GM12801 (cell line): Measurements from ENCODE around the gene SLC44A5.

Experiments
- CTCF ChIP-seq: IDR thresholded peaks from one replicate; pipeline ENCODE4 v1.5.1; 2011; ENCODE audit warnings: control low read depth; ENCODE audit not compliant: insufficient read length; ENCODE audit errors: extremely low read depth

Gene SLC44A5

DNA sequence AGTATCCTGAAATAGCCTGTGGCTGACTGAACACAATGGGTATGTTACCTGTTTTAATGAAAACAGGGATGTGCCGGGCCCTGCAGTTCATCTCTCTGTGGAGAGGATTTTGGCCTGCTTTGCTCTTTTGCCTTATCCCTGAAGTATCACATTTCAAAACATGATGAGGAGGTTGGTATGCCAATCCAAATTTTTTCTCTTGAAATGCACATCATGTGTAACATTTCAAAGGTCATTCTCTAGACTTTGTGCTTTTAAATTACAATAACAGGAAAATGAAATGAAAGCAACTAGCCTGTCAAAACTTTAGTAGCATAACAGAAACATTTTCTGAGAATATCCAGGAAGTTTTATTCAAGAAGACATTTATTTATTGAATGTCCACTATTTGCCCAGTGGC lies 118.9 kb downstream of the SLC44A5 start:
- TF ChIP-seq CTCF, result no peak

DNA sequence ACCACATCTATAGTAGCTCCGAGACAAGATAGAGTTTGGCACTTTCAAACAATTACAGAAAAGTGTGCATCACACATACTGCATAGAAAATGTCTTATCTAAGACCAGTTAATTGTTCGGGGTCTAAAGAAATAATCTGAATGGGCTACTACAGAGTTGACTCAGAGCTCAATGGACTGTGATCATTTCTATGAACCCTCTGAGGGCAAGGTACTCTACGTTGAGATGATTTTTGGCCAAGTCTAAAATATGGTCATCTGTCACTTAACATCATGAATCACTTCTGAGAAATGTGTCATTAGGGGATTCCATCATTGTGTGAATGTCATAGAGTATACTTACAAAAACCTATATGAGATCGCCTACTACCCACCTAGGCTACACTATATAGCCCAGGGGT lies 123.5 kb downstream of the SLC44A5 start:
- no peak for TF ChIP-seq CTCF

DNA sequence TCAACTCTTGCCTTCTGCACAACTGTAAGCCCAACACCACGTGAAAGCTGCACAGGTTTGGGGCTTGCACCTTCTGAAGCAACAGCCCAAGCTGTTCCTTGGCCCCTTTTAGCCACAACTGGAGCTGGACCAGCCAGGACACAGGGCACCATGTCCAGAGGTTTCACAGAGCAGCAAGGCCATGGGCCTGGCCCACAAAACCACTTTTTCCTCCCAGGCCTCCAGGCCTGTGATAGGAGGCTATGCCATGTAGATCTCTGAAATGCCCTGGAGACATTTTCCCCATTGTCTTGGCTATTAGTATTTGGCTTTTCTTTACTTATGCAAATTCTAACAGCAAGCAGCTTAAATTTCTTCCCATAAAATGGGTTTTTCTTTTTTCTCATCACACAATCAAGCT lies 126.1 kb downstream of the SLC44A5 start:
- TF ChIP-seq CTCF, result no peak

DNA sequence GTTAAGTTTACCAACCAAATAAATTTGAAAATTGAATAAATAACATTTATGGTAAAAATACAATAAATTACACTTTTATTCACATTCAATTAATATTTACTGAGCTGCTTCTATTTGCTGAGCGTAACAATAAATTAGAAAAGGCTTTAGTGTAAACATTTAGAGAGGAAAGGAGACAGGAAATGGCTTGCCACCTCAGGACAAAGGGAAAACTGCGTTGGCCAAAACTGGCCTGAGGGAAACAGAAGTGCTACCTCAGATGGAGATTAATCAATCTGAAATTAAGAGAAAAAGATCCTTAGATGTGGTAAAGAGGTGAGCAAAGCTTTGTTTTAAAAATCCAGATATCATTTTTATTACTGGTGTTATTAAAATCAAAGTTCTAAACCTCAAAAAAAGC lies 128.0 kb downstream of the SLC44A5 start:
- no peak for TF ChIP-seq CTCF

- TF ChIP-seq CTCF, result no peak
These were observed 135.2 kb downstream of the SLC44A5 start for GRCh38 chr1:75475696-75476095.

DNA sequence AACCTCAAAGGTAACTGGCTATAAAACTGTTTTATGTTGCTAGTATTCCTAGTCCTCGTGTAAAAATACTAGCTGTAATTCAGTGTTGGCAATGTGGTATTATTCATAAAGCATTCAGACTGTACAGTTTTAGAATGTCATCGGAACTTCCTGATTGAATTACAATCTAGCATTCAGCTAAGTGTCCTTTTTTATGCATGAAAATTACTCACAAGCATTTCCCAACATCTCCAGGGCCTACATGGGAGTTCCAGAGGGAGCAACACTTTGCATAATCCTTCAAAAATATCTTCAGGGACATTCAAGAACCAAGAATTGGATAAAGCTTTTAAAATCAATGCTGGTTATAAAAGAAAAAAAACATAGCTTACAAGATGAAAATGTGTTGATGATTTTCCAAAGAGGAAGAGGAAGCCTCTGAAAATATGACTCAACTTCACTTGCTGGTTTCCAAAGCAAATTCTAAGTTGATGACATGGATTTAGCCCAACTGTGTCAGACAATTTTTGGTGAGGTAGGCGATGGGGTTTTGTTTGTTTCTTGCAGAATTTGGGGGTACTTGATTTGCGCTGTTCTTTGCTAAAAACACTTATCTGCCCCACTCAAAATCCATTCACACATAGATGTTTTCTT lies 137.8 kb downstream of the SLC44A5 start:
- TF ChIP-seq CTCF, result no peak

GRCh38 chr1:75472089-75472970 lies 138.6 kb downstream of the SLC44A5 start:
- no peak for TF ChIP-seq CTCF
